Measurements from ENCODE around the gene LRIT2.

DNA sequence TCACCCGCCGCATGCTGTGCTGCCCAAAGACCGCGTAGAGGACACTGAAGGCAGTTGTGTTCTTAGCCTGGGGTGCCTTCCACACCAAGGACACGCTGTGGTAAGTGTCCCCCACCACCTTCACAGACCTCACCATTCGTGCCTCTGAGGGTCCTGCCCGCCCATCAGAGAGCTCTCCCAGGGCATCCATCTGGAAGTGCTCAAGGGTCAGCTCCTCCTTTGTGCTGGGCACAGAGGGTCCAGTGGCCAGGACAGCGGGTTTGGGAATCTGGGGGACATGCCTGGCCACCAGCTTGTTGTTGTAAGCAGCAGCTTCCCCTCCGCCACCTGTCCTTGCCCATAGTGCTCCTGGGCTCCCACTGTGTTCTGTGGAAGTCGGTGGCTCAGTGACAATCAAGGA is 7.0 kb upstream of the LRIT2 start:
- TF ChIP-seq, protein P1, sequence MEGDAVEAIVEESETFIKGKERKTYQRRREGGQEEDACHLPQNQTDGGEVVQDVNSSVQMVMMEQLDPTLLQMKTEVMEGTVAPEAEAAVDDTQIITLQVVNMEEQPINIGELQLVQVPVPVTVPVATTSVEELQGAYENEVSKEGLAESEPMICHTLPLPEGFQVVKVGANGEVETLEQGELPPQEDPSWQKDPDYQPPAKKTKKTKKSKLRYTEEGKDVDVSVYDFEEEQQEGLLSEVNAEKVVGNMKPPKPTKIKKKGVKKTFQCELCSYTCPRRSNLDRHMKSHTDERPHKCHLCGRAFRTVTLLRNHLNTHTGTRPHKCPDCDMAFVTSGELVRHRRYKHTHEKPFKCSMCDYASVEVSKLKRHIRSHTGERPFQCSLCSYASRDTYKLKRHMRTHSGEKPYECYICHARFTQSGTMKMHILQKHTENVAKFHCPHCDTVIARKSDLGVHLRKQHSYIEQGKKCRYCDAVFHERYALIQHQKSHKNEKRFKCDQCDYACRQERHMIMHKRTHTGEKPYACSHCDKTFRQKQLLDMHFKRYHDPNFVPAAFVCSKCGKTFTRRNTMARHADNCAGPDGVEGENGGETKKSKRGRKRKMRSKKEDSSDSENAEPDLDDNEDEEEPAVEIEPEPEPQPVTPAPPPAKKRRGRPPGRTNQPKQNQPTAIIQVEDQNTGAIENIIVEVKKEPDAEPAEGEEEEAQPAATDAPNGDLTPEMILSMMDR (IDR thresholded peaks at IDR 0.05; ENCODE audit: poor library complexity): no peak
- TF ChIP-seq EZH2 (IDR thresholded peaks at IDR 0.05; ENCODE audit: borderline replicate concordance): no peak
